HG03439 (cell line): ENCODE data around the gene TCP10L.
"Not testable (repeated sequence)": the region's sequence is repeated elsewhere in the genome, so short reads cannot be mapped to it uniquely, and the experiment has no call there.

Experiments used
- ATAC-seq: cut with Tn5 transposase; IDR thresholded peaks from one replicate; pipeline ENCODE4 v1.9.1; 2021; ENCODE audit warnings: mild to moderate bottlenecking, moderate library complexity; ENCODE audit not compliant: unreplicated experiment

TCP10L gene

GRCh38 chr21:32585042-32585710 lies at the start of gene TCP10L:
Gene TCP10L (minus strand): TSS chr21:32585523. CDS start chr21:32584304, 1,219 bp downstream.
- no peak for ATAC-seq

DNA sequence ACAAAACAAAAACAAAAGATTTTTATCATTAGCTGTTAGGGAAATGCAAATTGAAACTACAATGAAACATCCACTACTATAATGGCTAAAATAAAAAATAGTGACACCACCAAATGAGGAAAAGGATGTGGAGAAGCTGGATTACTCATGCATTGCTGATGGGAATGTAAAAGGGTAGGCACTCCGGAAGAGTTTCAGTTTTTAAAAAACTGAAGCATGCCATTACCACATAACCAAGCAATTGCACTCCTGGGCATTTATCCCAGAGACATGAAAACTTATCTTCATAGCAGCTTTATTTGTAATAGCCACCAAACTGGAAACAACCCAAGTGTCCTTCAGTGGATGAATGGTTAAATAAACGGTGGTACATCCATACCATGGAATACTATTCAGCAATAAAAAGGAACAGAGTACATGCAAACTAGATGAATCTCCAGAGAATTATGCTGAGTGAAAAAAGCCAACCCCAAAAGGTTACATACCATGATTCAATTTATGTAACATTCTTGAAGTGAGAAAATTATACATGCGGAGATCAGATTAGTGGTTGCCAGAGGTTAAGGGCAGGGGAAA lies 41.4 kb upstream of the TCP10L start:
- no peak for ATAC-seq

GRCh38 chr21:32618218-32618617 lies 32.9 kb upstream of the TCP10L start:
- ATAC-seq, result not testable (repeated sequence)

DNA sequence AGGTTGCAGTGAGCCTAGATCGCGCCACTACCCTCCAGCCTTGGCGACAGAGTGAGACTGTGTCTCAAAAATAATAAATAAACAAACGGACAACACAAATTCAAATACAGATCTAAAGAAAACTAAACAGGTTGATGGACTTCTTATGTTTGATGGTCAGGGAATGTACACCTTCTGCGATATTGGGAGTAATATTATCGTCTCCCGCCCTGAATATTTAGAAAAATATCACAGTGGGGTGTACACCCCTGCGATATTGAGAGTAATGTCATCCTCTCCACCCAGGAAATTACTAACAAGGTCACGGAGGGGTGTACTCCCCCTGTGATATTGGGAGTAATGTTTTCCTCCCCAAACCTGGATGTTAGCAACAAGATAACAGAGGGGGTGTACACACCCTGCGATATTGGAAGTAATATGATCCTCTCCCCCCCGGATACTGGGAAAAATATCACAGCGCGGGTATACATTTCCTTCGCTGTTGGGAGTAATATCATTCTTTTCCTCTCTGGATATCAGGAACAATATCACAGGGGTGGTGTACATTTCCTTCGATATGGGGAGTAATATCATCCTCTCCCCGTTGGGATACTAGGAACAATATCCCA lies 28.2 kb upstream of the TCP10L start:
- no peak for ATAC-seq

GRCh38 chr21:32612999-32613337 lies 27.6 kb upstream of the TCP10L start:
- ATAC-seq, result no peak

DNA sequence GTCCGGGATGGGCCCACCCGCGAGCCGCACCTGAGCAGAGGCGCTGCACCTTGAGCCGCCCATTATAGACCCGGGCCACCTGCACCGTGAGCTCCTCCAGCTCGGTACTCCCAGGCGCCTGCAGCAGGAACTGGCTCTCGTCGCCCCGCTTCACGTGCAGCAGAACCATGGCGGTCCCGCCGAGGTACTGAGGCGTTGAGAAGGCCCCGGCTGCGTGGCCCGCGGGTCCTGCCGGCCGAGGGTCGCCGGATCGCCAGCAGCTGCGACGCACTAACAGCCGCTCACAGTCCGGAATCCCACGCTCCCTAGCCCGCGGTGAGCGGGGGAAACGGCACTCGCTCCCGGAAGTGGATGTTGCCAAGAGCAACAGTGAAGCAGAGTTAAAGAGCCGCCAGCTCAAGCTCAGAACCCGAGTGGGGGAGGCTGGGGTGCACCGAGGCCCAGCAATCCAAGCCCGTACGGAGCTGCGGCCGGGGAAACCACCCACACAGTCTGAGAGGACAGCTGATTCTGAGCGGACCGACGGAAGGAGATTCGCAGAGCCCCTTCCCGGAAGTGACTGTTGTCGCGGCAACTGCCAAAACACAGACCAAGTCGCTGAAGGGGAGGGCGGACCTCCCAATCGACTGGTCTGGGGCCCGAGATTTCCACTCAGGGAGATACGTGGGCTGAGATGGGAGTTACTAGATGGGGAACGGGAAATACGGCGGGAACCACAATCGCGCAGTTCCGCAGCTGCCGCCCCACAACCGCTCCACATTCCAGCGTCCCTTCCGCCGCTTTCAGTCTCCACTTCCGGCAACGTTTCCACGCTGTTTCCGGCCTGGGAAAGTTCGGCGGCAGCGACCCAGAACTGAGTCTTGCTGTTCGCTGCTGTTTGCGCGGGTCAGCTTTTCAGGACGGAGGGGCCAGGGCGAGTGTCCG lies 27.0 kb upstream of the TCP10L start, which contains the start of gene CFAP298:
TSS of gene CFAP298 (minus strand) at position 303 of the 924 bp plus-strand sequence. CDS start at position 169, 134 bp downstream.
- peak; percentile 97 for ATAC-seq

DNA sequence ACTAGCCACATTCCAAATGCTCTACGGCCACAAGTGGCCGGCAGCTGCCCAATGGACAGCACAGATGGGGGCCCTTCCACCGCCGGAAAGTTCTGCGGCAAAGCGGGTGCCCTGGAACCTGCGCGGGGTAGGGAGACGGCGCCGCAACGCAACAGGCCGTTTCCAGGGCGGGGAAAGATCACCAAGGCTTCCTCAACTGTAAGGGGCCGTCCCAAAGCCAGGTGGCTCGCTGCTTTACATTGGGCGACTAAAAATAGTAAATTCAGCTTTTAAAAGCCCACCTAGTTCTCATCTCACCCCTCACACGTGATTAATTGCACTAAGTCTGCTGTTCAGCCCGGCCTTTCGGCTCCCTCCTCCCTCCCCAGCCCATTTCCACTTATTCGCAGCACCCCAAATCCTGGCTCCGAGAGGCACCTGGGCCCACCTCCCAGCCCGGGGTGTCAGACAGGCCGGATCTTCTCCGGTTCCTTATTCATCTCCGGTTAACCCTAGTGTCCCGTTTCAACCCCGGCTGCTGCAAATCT lies 26.2 kb upstream of the TCP10L start:
- ATAC-seq, result peak; percentile 9

DNA sequence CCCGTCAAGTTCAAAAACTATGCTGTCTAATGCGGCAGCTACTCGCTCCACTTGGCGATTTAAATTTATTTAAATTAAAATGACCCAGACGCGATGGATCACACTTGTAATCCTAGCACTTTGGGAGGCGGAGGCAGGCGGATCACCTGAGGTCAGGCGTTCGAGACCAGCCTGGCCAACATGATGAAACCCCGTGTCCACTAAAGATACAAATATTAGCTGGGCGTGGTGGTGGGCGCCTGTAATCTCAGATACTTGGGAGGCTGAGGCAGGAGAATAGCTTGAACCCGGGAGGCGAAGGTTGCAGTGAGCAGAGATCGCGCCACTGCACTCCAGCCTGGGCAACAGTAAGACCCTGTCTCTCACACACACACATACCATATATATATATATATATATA lies 25.6 kb upstream of the TCP10L start:
- not testable (repeated sequence) for ATAC-seq

DNA sequence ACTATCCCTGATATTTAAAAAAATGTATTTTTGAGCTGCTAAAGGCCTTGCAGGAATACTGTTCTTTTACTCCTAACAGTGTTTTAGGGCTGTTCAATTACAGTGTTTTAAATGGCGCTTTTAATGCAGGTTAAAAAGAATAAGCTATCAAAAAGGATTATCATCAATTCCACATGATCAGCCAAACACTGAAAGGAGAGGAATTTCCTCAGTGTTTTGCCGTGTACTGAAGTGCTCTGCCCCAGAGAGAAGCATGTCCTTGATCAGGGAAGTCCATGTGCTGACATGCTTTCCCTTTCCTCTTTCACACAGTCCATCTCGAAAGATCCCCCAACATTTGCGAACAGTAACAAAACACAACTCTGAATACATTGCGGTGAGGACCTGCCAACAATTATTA lies 23.5 kb upstream of the TCP10L start:
- no peak for ATAC-seq

- no peak for ATAC-seq
Observed at GRCh38 chr21:32605469-32605868, 20.1 kb upstream of the TCP10L start.

DNA sequence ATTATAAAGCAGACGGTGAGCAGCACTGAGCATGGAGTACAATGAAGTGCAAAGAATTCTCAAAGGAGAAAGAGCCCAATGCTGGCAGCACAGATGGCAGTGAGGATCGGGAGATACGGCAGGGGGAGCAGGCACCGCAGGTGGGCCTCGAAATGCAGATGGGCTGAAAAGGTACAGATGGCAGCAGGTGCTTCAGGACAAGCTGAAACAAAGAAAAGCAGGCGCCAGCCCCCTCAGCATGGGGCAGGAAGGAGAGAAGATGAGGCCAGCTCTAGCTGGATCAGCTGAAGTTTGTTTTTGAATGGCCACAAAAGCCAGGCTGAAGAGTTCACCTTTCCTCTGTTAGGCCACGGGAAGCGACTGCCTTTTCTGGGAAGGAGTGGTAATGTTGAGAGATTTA lies 19.1 kb upstream of the TCP10L start:
- no peak for ATAC-seq

DNA sequence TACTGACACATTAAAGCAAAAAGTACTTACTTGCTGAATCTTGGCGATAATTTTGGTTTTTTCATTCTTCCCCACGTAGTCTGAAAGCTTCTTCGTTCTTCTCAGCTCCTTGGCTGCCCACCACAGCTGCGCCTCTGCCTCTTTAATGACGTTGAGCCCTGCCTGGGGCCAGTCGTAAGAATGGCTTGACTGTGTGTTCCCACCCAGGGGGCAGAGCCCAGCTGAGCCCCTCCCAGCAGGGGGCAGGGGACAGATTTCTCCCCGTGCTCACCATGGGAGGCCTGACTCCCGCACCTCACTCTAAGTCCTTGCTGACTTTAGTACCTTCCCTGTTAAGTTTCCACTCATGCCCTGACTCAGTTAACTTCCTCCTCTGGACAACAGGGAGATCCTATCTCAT lies 17.8 kb upstream of the TCP10L start:
- ATAC-seq, result no peak

GRCh38 chr21:32602099-32602498 lies 16.8 kb upstream of the TCP10L start:
- ATAC-seq, result no peak

DNA sequence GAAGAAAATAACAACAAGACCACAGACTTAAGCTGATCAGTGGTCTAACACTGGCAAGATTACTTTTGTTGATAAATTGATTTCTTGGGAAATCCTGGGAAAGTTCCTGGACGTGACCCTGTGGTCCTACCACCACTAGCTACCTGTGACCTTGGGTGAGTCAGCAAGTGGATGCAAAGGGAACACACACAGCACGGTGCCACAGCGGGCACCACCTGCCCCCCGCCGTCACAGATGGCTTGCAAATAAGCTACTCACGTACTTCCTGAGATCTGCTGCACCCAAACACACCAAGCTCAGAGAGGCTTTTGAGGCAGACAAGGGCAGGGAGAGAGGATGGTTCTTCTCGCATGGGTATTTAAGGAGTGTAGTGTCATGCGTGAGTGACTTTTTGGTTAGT lies 14.2 kb upstream of the TCP10L start:
- no peak for ATAC-seq

DNA sequence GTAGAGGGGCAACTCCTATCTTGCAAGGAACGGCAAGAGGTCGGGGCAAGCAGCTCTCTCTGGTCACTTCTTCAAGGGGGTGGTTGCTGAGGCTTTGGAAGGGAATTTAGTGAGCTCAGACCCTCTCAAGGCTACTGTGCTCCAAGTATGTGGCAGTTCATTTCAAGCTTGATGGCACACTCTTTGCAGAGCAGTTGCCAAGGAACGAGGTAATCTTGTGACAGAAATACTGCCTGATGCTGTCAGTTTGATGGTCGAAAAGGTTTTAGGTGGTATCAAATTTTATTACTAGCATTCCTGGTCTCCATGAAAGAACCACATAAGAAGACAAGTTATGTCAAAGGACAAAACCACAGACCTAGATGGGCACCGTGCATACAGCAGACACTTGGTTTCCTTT lies 13.8 kb upstream of the TCP10L start:
- ATAC-seq, result no peak

GRCh38 chr21:32597205-32597604 lies 11.9 kb upstream of the TCP10L start:
- ATAC-seq, result no peak

- ATAC-seq, result no peak
Observed at GRCh38 chr21:32595431-32595830, 10.1 kb upstream of the TCP10L start.

GRCh38 chr21:32593690-32594089 lies 8.4 kb upstream of the TCP10L start:
- no peak for ATAC-seq

DNA sequence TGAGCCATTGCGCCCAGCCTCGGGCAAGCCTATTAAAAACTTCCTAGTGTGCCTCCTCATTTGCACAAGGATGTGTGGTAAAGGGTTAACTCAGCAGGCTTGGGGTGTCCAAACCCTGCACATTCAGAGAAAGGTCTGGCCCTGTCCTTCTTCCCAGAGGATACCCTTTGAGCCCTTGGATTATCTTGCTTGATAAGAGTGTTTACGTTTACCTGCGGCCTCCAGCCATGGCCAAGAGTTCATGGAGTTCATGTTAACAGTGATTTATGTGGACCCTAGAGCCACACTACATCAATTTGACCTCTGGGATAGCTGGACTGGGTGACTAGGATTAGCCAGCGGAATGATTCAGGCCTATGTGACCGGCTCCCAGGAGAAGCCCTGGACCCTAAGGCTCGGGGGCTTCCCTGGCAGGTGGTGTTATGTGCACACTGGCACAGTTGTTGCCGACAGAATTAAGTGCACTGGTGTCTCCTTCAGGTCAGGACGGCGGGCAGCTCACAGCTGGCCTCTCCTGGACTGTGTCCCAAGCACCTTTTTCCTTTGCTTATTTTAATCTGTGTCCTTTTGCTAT lies 7.7 kb upstream of the TCP10L start:
- no peak for ATAC-seq

- ATAC-seq, result no peak
Observed at GRCh38 chr21:32590130-32590529, 4.8 kb upstream of the TCP10L start.

GRCh38 chr21:32587651-32588050 lies 2.3 kb upstream of the TCP10L start:
- ATAC-seq, result no peak
